Dermis microvascular lymphatic vessel endothelial cell (primary cell): ENCODE measurements around the gene UNC5B. TPM values are rescaled to one million over a fixed set of nuclear protein-coding genes. Genes with fewer than 3 reads are reported as not detected.
"Not testable (repeated sequence)": the region's sequence is repeated elsewhere in the genome, so short reads cannot be mapped to it uniquely, and the experiment has no call there.

Experiments
- DNase-seq, 2 donors: peaks; one replicate each; pipeline versions ENCODE4 v3.0.0 to v3.0.0-alpha.2; 2010; ENCODE audit warnings: low read depth in 2 of 2
- total RNA-seq: library from RNA; depleted of rRNA; stranded (reverse); fragments of >200 nt; gene quantifications from 2 replicates; pipeline ENCODE4 v1.2.1, GENCODE V29; 2014

The UNC5B gene
- total RNA-seq, 1 donor from 2014 or later, result 18.1 TPM

DNA sequence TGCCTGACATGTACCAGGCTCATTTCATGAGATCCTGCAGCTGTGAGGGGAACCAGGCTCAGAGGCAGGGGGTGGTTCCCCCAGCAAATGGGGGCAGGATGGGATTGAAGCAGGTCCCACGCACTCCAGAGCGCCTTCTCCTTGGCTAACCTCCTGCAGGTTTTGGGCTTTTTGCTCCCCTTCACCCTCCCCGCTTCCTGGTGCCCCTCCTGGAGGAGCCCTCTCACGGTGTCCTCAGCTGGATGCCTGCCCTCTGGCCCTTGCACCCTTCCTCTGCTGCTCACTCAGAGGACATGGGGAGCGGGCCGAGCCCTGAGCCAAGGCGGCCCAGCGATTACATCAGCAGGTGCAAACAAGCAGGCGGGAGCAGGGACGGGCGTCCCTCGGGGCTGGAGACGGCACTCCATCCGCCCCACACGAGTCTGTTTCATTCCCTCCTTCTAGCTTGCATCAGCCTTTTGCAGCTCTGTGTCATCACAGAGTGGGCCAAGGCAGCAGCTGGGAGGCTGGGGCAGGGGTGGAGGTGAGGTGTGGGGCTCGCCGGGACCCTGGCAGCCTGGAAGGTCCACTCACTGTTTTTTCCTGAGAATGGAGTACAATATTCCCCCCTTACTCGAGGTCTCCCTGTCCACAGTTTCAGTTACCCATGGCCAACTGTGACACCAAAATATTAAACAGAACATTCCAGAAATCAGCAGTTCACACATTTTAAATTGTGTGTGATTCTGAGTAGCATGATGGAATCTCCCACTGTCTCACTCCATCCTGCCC, 54.0 kb downstream of the UNC5B start:
- peak in 1 of 2 donors; percentile 45 for DNase-seq

DNA sequence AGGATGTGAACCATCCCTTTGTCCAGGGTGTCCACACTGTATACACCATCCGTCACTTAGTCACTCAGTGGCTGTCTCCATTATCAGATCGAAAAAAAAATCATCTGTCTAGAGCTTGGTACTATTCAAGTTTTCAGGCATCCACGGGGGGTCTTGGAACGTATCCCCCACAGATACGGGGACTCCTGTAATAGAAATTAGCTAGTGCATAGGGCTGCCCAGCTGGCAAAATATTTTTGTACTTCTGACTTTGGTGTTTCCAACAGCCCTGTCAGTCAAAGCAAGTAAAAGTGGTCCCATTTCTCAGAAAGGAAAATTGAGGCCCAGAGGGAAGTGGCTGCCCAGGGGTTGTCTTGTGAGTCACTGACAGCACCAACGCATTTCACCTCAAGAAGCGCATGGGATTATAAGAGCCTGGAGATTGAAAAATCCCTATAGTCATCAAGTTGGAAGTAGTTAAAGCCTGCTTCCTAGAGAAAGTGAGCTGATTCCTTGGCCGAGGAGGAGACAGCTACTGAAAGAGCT, 54.6 kb downstream of the UNC5B start:
- no peak for DNase-seq

DNA sequence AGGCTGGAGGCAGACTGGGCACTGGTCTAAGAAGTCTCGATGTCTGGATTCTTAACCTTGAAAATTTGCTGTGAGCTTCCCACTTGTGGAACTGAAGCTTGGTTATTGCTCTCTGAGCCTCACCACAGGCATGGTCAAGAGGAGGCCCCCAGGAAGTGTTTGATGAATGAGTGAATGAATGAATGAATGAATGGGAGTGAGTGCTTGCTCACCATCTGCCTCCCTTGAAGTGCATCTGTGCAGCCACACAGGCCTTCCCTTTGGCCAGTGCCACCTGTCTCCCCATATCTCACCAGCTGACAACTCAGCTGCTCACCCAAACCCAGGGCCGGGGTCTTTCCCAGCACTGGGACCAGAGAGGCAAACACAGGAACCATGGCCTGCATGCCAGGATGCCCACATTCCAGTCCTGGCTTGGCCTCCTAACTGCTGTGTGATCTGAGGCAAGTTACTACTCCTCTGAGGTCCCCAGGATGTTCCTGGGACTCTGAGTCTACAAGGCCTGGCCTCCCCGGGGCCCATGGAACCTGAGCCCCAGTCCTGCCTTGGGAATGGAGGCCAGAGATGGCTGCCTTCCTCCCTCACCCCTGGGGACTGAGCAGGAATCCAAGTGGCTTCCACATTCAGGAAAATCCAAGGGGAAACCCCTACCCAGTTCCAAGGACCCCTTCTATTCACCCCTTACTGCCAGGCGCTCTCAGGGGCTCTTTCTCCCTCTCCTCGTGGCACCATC, 55.3 kb downstream of the UNC5B start:
- no peak for DNase-seq

DNA sequence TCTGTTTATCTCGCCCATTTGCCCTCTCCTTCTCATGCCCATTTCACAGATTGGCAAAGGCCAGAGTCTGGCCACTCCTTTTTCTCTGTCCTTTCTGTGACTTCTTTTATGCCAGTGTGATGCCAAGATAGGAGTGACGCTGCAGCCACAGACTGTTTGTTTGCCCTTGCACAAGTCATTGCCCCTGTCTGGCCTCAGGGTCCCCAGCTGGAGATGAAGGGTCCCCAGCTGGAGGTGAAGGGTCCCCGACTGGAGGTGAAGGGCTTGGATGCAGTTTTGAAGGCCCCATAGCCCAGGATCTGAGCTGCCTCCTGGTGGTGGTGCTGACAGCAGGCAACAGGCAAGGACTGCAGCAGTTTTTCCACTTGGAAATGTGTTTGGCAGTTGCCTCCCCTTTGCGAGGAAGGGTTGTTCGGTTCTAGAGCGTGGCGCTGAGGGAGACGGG, 55.9 kb downstream of the UNC5B start:
- DNase-seq, result peak in 1 of 2 donors; percentile 52

DNA sequence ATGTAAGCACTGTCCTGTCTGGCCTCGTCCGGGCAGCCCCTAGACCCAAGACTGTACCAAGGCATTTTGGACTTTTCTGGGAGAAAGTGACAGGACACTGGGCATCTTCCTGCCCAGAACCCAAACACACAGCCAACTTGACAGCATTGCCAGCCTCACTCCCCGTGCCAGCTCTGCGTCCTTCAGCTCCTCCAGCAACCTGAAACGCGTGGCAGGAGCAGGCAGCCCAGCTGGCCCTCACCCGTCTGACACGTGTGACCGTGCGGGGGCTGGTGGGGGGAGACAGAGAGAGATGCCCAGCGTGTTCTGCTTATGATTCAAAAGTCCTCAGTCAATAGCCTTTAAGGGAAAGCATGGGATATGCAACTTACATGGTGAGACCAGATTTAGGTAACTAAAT, 56.4 kb downstream of the UNC5B start:
- no peak for DNase-seq

DNA sequence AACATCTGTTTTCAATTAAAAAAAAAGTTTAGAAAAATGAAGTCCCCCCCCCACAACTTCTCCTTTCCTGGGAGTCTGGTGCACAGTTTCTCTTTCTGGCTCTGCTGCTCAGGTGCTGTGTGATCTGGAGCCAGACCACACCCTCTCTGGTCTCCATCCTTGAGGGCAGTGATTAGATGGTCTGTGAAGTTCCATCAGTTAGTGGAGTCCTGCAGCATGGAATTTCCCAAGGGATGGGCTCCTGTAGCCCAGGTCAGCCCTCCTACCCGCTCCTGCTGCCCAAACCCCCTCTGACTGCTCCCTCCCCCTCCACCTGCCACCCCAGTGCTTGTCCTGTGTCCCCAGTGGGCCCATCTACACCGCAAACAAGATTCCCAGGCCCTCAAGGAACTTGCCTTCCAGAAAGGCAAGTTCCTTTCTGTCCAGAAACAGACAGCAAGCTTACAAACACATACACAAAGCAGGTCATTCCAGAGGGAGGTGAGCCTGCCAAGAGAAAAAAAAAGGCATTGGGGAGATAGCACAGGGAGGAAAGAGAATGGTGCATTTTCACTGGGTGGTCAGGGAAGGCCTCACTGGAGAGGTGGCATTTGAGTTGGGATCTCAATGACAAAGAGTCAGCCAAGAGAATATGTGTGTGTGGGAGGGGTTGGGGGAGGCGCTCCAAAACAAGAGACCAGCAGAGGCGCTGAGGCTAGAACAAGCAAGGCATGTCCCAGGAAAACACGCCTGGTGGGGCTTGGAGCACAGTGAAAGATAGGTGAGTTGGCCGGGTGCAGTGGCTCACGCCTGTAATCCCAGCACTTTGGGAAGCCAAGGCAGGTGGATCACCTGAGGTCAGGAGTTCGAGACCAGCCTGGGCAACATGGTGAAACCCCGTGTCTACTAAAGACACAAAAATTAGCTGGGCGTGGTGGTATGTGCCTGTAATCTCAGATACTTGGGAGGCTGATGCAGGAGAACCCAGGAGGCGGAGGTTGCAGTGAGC, 57.2 kb downstream of the UNC5B start:
- no peak for DNase-seq

DNA sequence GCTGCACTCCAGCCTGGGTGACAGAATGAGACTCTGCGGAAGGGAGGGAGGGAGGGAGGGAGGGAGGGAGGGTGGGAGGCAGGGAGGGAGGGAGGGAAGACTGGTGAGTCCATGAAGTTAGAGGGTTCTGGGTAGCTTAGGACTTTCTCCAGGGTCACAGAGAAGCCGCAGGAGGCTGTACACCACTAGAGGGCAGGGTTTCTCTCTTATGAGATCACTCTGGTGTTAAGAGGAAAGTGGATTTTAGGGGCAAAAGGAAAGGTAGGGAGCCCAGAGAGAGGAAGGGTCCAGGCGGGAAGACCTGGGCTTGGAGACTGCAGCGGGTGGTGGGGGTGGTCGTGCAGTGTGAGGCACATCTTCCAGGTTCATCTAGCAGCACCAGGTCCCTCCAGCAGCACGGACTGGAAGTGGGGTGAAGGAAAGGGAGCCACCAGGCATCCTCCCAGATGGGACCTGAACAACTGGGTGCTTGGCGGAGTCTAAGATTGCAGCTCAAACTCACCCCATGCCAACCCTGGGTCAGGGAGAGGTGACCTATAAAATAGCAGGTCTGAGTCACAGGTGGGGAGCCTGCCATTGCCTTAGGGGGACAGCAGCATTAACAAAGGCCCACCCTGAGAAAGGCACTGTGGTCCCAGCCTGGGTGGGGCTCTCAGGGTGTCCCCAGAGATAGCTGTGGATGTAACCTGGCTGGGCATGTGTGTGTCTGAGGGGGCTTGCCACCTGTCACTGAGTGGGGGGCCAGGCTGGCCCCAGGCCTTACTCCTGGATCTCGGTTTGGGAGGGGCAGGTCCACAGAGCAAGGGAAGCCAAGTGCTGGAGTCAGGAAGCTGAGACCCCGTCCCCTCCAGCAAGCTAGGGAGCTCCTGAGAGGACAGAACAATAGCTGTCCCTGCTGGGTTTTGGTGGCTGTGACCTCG, 58.2 kb downstream of the UNC5B start:
- DNase-seq, result peak in 1 of 2 donors; percentile 75

DNA sequence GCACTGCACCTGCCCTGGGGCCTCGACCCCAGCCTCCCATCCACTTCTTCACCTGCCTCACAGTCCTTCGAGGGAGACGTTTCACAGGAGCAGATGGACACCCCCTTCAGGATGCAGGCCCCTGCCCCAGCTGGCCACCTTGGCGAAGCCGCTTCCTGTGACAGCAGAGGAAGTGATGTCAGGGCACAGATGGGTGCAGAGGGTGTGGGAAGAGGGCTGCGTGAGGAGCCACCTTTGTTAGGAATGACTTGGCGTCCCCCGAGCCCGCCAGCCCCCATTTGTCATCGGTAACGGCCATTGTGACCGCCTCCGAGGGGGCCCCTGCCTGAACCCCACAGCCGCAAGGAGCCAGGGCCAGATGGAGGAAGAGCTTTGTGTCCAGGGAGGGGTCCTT, 59.3 kb downstream of the UNC5B start:
- peak in 1 of 2 donors; percentile 67 for DNase-seq

DNA sequence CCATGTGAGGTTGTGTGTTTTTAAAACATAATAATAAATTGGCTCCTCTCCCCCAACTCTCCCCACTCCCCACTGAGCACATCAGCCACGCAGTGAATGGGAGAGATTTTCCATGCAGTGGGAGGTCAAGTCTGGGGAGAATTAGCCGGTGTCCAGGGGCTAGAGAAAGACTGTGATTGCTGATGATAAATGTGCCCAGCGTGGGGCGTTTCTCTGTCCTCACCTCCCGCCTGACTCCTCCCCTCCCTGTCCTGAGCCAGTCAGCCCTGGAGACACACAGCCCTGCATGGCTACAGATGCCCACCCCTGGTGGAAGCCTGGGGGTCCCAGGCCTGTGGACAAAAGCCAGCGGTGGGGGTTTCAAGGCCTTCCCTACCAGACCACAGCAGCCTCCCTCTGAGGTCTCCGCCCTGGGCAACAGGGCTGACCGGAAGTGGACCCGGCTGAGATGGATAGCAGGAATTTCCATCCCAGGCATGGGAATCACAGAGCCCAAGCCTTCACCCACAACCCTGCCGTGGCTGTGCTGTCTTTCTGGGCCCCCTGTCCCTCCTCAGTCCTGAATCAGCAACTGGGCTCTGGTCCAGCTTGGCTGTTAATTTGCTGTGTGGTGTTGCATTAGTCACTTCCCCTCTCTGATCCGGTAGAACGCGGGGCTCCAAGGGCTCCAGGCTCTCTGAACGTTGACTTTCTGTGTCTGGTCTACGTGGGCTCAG, 59.8 kb downstream of the UNC5B start:
- DNase-seq, result peak in 1 of 2 donors; percentile 91

DNA sequence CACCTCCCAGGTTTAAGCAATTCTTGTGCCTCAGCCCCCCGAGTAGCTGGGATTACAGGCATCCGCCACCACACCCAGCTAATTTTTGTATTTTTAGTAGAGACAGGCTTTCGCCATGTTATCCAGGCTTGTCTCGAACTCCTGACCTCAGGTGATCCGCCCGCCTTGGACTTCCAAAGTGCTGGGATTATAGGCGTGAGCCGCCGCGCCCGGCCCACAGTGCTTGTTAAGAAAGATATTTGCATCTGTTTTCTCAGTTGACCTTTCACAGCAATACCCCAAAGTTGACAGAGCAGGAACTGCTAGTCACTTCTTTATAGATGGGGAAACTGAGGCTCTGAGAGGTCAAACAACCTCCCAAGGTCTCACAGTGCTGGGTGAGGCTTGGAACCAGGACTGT, 60.6 kb downstream of the UNC5B start:
- not testable (repeated sequence) for DNase-seq

DNA sequence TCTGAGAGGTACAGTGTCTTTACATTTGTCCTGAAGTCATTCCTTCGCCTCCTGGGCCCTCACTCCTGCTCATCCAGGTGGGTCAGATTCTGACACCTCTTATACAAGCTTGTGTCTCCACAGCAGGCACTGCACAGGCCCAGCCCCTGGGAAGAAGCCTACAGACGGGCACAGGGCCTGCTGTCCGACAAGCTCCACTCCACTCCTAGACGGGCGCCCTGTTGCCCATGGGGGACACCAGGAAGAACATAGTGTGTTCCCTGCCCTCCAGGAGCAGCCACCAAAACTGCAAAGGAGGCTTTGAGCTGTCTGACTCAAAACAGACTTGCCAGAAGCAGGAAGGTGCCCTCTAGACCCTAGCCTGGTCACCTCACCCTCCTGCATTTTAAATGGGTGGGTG, 61.1 kb downstream of the UNC5B start:
- DNase-seq, result no peak

DNA sequence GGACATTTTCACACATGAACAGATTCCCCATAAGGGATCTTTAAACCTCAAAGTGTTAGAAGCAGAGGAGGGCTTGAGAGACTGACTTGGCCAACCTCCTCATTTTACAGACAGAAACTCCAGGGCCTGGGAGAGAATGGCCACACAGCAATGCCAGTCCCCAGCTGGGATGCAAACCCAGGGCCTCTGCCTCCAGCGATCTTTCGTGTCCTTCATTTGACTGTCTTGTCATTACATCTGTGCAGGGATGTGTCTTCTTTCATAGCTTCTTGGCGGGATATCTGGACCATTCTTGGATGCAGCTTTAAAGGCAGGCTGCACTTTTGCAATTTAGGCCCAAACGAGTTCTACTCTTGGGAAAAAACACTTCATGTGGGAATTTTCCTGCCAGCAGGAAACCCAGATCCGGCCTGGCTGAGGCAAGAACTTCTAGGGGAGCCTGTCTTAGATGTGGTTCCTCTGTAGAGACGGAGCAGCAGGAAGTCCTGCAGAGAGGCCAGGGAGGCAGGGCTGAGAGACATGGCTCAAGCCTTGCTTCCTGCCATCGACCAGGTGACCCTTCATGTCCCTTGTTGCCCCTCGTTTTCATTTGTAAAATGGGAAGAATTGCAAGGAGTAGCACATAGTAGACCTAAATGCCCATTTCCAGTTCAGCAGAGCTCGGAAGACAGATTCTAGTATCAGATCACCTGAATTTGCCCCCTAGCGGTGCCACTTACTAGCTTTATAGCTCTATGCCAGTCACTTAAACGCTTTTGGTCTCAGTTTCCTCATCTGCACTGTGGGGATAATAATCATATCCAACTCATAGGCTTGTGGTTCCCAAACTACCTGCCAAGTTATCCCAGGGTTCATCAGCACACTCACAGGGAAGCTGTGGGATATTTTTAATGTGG, 62.8 kb downstream of the UNC5B start:
- peak in 1 of 2 donors; percentile 24 for DNase-seq

DNA sequence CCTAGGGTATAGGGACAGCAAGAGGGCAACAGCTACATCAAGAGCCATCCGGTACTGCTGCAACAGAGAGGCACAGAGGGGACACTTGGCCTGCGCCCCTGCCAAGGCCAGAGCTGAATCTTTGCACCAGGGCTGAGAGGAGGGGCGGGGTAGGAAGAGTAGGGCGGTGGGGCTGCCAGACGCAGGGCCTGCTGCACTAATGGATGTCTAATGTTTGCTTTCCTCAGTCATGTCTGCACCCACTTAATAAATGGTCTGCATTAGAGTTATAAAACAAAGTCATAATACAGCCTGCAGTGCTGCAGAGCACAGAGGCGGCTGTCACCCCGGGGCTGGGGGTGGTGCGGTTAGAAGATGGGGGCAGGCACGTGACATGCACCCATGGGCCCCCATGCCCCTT, 64.5 kb downstream of the UNC5B start:
- DNase-seq, result no peak

DNA sequence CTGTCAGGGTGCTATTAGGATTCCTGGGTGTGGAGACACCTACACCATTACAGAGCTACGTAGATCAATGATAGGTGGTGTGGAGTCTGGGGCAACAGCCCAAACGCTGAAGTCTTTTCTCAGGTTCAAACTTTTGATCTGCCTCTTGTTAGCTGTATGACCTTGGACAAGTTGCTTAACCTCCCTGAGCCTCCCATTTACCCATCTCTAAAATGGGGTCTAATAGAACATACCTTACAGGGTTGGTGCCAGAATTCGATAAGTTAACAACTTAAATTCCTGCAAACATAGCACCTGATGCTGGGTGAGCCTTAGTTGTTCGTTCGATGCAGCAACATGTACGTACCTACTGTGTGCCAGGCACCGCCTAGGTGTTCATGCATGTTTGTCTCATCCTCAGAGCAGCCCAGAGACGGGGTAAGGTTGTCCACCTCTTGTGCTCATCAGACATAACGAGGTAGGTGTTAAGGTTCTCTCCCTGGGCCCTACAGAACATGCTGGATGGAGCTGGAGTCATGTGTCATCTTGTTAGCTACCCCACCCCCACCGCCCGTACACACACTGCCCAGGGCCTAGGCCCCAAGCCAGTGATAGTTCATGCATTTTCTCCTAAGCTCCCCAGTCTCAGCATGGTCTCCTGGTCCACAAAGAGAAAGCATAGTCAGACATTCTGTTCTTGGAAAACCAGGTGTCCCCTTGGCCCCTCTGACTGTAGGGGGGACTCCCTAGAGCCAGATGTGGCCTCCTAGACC, 65.7 kb downstream of the UNC5B start:
- DNase-seq, result no peak

DNA sequence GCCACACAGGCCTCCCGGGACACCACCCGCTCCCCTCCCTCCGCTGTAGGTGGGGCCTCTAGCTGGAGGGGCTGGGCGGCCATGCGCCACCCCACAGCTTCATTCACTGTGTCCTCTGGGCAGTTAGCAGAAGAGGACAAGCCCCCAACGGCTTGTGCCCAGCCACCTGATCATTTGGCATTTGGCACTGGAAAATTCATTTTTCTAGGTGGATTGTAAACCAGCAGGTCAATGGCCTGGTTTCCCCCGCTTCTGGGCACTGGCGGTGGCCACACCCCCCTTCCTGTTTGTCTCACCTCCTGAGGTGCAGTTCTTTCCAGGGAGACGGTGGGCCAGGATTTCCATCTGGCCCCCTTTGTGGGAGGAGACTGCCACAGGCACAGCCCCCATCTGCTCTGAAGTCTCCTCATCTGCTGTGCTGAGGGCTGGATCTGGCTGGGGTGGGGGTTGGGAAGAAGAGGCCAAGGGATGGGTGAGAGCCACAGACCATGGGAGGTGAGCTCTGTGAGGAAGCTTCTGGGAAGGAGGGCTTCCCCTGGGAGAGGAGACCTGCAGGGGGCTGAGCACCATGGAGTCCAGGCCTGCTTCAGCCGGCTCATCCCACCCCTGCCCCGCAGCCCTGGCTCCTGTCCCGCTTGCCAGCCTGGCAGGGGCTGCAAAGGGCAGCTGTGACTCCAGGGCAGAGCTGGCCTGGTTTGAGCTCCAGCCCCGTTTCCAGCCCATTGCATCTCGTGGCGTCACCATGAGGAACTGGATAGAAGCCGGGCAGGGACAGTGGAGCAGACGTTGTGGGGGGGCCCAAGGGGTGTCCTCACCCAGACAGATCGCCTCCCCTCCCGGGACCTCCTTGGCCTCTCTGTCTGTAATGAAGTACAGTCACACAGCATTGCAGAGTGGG, 66.6 kb downstream of the UNC5B start:
- peak; percentile 49 to 73 for DNase-seq

DNA sequence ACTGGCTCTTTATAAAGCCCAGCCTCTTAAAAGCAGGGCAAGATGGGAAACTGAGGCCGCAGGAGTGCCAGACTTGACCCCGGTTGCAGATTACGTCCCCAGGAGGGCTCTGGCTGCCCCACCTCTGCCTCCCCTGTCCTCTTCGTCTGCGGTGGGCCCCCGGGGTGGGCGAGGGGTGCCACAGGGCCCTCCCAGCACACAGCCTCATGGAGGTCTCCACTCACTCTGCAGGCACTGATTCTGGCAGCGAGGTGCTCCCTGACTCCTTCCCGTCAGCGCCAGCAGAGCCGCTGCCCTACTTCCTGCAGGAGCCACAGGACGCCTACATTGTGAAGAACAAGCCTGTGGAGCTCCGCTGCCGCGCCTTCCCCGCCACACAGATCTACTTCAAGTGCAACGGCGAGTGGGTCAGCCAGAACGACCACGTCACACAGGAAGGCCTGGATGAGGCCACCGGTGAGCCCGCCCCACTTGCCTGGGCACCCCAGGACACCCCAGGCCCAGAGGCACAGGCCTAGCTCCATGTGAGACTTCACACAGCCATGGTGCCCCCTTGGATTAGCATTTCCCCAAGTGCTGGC, 67.3 kb downstream of the UNC5B start:
- no peak for DNase-seq
